ENCODE data around the gene G6PC2. TPM values are rescaled to one million over a fixed set of nuclear protein-coding genes. Genes with fewer than 3 reads are reported as not detected.
"Not testable (repeated sequence)": the region's sequence is repeated elsewhere in the genome, so short reads cannot be mapped to it uniquely, and the experiment has no call there.

Gene G6PC2
- total RNA-seq, 1 experiment from 2014 or later: not detected

- Histone ChIP-seq H3K9me3 (ENCODE audit: insufficient read depth, low read depth) (no peaks in the 10 kb centered on the region), H3K27me3 (ENCODE audit: insufficient read depth, low read depth) (no peaks in the 10 kb centered on the region), H4K20me1 (ENCODE audit: insufficient read depth) (no peaks in the 10 kb centered on the region), H3F3A (ENCODE audit: insufficient read depth, low read depth) (no peaks in the 10 kb centered on the region), H2AFZ (no peak overlapping the region), H3K4me3 (no peak overlapping the region), H3K27ac (no peak overlapping the region), H3K4me1 (replicated peaks; ENCODE audit: insufficient read depth) (no peaks in the 10 kb centered on the region), H3K9me2 (ENCODE audit: insufficient read depth) (no peaks in the 10 kb centered on the region), H3K79me2 (ENCODE audit: low read depth) (no peaks in the 10 kb centered on the region), H3K36me3 (ENCODE audit: low read depth) (no peaks in the 10 kb centered on the region), H3K4me2 (no peak overlapping the region)
- CTCF ChIA-PET: no interaction called here
- TF ChIP-seq EZH2 (IDR thresholded peaks at IDR 0.05; ENCODE audit: low read depth) (no peak), CTCF (conservative IDR thresholded peaks at IDR 0.05) (no peak)
- intact Hi-C loops (cut with micrococcal nuclease; ENCODE audit: unreplicated experiment): no loop called here
- BruUV-seq (replicated peaks): no TSS peak
- DNase-seq: no peak
- POLR2A ChIA-PET (ENCODE audit: unreplicated experiment): no interaction called here
These were observed 26.6 kb upstream of the G6PC2 start for GRCh38 chr2:168874368-168875054.

- H3K79me2 ChIP-seq (ENCODE audit: low read depth); POLR2A ChIA-PET (ENCODE audit: unreplicated experiment); H3K4me1 ChIP-seq (replicated peaks; ENCODE audit: insufficient read depth); H3K36me3 ChIP-seq (ENCODE audit: low read depth); BruUV-seq (replicated peaks); DNase-seq; H3K27me3 ChIP-seq (ENCODE audit: insufficient read depth, low read depth); H3K27ac ChIP-seq; H3K9me3 ChIP-seq (ENCODE audit: insufficient read depth, low read depth); H3F3A ChIP-seq (ENCODE audit: insufficient read depth, low read depth); H2AFZ ChIP-seq; H4K20me1 ChIP-seq (ENCODE audit: insufficient read depth); CTCF ChIA-PET; H3K4me2 ChIP-seq; H3K9me2 ChIP-seq (ENCODE audit: insufficient read depth); H3K4me3 ChIP-seq; intact Hi-C loops (cut with micrococcal nuclease; ENCODE audit: unreplicated experiment): not testable (repeated sequence)
These were observed 18.9 kb upstream of the G6PC2 start for GRCh38 chr2:168882163-168882562.

- H3K9me2 ChIP-seq (ENCODE audit: insufficient read depth): no peaks in the 10 kb centered on the region
- no peaks in the 10 kb centered on the region for H3K9me3 ChIP-seq (ENCODE audit: insufficient read depth, low read depth)
- no peak for DNase-seq
- no peaks in the 10 kb centered on the region for H4K20me1 ChIP-seq (ENCODE audit: insufficient read depth)
- no peaks in the 10 kb centered on the region for H3K4me1 ChIP-seq (replicated peaks; ENCODE audit: insufficient read depth)
- intact Hi-C loops (cut with micrococcal nuclease; ENCODE audit: unreplicated experiment): no loop called here
- POLR2A ChIA-PET (ENCODE audit: unreplicated experiment): no interaction called here
- CTCF ChIA-PET: no interaction called here
- no peak overlapping the region for H3K4me2 ChIP-seq
- H3K36me3 ChIP-seq (ENCODE audit: low read depth): no peaks in the 10 kb centered on the region
- no peak overlapping the region for H3K4me3 ChIP-seq
- no peaks in the 10 kb centered on the region for H3F3A ChIP-seq (ENCODE audit: insufficient read depth, low read depth)
- no peak overlapping the region for H2AFZ ChIP-seq
- H3K27me3 ChIP-seq (ENCODE audit: insufficient read depth, low read depth): no peaks in the 10 kb centered on the region
- no peak for TF ChIP-seq CTCF (conservative IDR thresholded peaks at IDR 0.05)
- no peak for TF ChIP-seq EZH2 (IDR thresholded peaks at IDR 0.05; ENCODE audit: low read depth)
- H3K27ac ChIP-seq: no peak overlapping the region
- BruUV-seq (replicated peaks): no TSS peak
- H3K79me2 ChIP-seq (ENCODE audit: low read depth): peaks cover 10% of the 10 kb centered on the region; the same call in 1 of the 2 replicates
These were observed 16.1 kb upstream of the G6PC2 start for GRCh38 chr2:168884975-168885374.

GRCh38 chr2:168889635-168890005, 11.5 kb upstream of the G6PC2 start:
- Histone ChIP-seq H3F3A (ENCODE audit: insufficient read depth, low read depth) (no peaks in the 10 kb centered on the region), H3K4me1 (replicated peaks; ENCODE audit: insufficient read depth) (no peaks in the 10 kb centered on the region), H3K36me3 (ENCODE audit: low read depth) (no peaks in the 10 kb centered on the region), H4K20me1 (ENCODE audit: insufficient read depth) (no peaks in the 10 kb centered on the region), H3K9me3 (ENCODE audit: insufficient read depth, low read depth) (no peaks in the 10 kb centered on the region), H3K27ac (no peak overlapping the region), H3K9me2 (ENCODE audit: insufficient read depth) (no peaks in the 10 kb centered on the region), H3K79me2 (ENCODE audit: low read depth) (peaks cover 10% of the 10 kb centered on the region; the same call in 1 of the 2 replicates), H2AFZ (peak overlapping the region; percentile 86), H3K27me3 (ENCODE audit: insufficient read depth, low read depth) (no peaks in the 10 kb centered on the region), H3K4me3 (peak overlapping the region; percentile 64), H3K4me2 (peak overlapping the region; percentile 76)
- DNase-seq: no peak
- POLR2A ChIA-PET (ENCODE audit: unreplicated experiment): no interaction called here
- TSS peak; percentile 48 for BruUV-seq (replicated peaks)
- CTCF ChIA-PET: no interaction called here
- intact Hi-C loops (cut with micrococcal nuclease; ENCODE audit: unreplicated experiment): no loop called here
- TF ChIP-seq CTCF (conservative IDR thresholded peaks at IDR 0.05): no peak
- no peak for TF ChIP-seq EZH2 (IDR thresholded peaks at IDR 0.05; ENCODE audit: low read depth)
